H9 (cell line): ENCODE results near the gene NOCT. TPM values are rescaled to one million over a fixed set of nuclear protein-coding genes. Genes with fewer than 3 reads are reported as not detected.

Source experiments
- DNase-seq: peaks from one replicate; pipeline ENCODE4 v3.0.0-alpha.2; 2017
- H2AFZ ChIP-seq: one replicate; pipeline ENCODE4 v1.6.1; 2013; ENCODE audit warnings: mild to moderate bottlenecking, low read length, control low read depth, moderate library complexity
- H2AK5ac ChIP-seq: 2 replicates; pipeline ENCODE4 v1.6.1; 2013; ENCODE audit warnings: low read length, control low read depth, mixed read lengths; ENCODE audit not compliant: insufficient read length
- H2BK120ac ChIP-seq: one replicate; pipeline ENCODE4 v1.6.1; 2013; ENCODE audit warnings: low read depth, mild to moderate bottlenecking, low read length, control low read depth, inconsistent platforms; ENCODE audit not compliant: poor library complexity, severe bottlenecking
- H2BK12ac ChIP-seq: 2 replicates; pipeline ENCODE4 v1.6.1; 2013; ENCODE audit warnings: low read length, control low read depth, mixed read lengths, low read depth; ENCODE audit not compliant: insufficient read length
- H2BK15ac ChIP-seq: 2 replicates; pipeline ENCODE4 v1.6.1; 2013; ENCODE audit warnings: low read depth, low read length, control low read depth
- H2BK20ac ChIP-seq: one replicate; pipeline ENCODE4 v1.6.1; 2013; ENCODE audit warnings: low read depth, mild to moderate bottlenecking, low read length, control low read depth, inconsistent platforms; ENCODE audit not compliant: poor library complexity, severe bottlenecking
- H2BK5ac ChIP-seq: 2 replicates; pipeline ENCODE4 v1.6.1; 2013; ENCODE audit warnings: low read length, control low read depth, mixed read lengths; ENCODE audit not compliant: insufficient read length
- H3K14ac ChIP-seq: 2 replicates; pipeline ENCODE4 v1.6.1; 2013; ENCODE audit warnings: low read length, control low read depth; ENCODE audit not compliant: insufficient read depth
- H3K18ac ChIP-seq: 2 replicates; pipeline ENCODE4 v1.6.1; 2013; ENCODE audit warnings: low read depth, mild to moderate bottlenecking, mixed read lengths, low read length, control low read depth; ENCODE audit not compliant: insufficient read length
- H3K23ac ChIP-seq: 2 replicates; pipeline ENCODE4 v1.6.1; 2013; ENCODE audit warnings: low read length, control low read depth, mixed read lengths, low read depth; ENCODE audit not compliant: insufficient read length
- H3K23me2 ChIP-seq: 2 replicates; pipeline ENCODE4 v1.6.1; 2013; ENCODE audit warnings: low read depth, mild to moderate bottlenecking, mixed read lengths, low read length, control low read depth; ENCODE audit not compliant: insufficient read length, poor library complexity, severe bottlenecking
- H3K27ac ChIP-seq: 2 replicates; pipeline ENCODE4 v1.5.1; 2013; ENCODE audit warnings: low read length, control low read depth, mixed read lengths, low read depth; ENCODE audit not compliant: insufficient read length
- H3K27me3 ChIP-seq: 2 replicates; pipeline ENCODE4 v1.6.1; 2013; ENCODE audit warnings: low read length, control low read depth, inconsistent platforms; ENCODE audit not compliant: insufficient read depth
- H3K4ac ChIP-seq: 2 replicates; pipeline ENCODE4 v1.6.1; 2013; ENCODE audit warnings: low read depth, mild to moderate bottlenecking, control low read depth, inconsistent platforms, low read length, moderate library complexity
- H3K4me1 ChIP-seq: 2 replicates; pipeline ENCODE4 v1.6.1; 2013; ENCODE audit warnings: low read length, control low read depth, inconsistent platforms; ENCODE audit not compliant: insufficient read depth
- H3K4me2 ChIP-seq: 2 replicates; pipeline ENCODE4 v1.6.1; 2013; ENCODE audit warnings: low read length, control low read depth, mixed read lengths; ENCODE audit not compliant: insufficient read length, insufficient read depth
- H3K56ac ChIP-seq: 2 replicates; pipeline ENCODE4 v1.6.1; 2013; ENCODE audit warnings: low read depth, mild to moderate bottlenecking, mixed read lengths, low read length, control low read depth; ENCODE audit not compliant: insufficient read length
- H3K79me1 ChIP-seq: 2 replicates; pipeline ENCODE4 v1.6.1; 2013; ENCODE audit warnings: low read depth, mild to moderate bottlenecking, moderate library complexity, low read length, control low read depth, inconsistent platforms; ENCODE audit not compliant: insufficient read depth, poor library complexity, severe bottlenecking
- H3K79me2 ChIP-seq: 2 replicates; pipeline ENCODE4 v1.6.1; 2013; ENCODE audit warnings: low read length, control low read depth, inconsistent platforms; ENCODE audit not compliant: insufficient read depth
- H3K9ac ChIP-seq: 2 replicates; pipeline ENCODE4 v1.6.1; 2013; ENCODE audit warnings: low read length, control low read depth, mixed read lengths; ENCODE audit not compliant: insufficient read length; ENCODE audit errors: extremely low read depth
- H3K9me3 ChIP-seq: one replicate; pipeline ENCODE4 v1.6.1; 2013; ENCODE audit warnings: low read depth, low read length, inconsistent platforms; ENCODE audit not compliant: control insufficient read depth
- H3T11ph ChIP-seq: one replicate; pipeline ENCODE4 v1.6.1; 2013; ENCODE audit warnings: mild to moderate bottlenecking, low read length, control low read depth, inconsistent platforms
- H4K20me1 ChIP-seq: one replicate; pipeline ENCODE4 v1.6.1; 2013; ENCODE audit not compliant: control insufficient read depth, insufficient read length, insufficient read depth
- H4K5ac ChIP-seq: 2 replicates; pipeline ENCODE4 v1.6.1; 2013; ENCODE audit warnings: low read depth, mild to moderate bottlenecking, mixed read lengths, low read length, control low read depth; ENCODE audit not compliant: insufficient read length
- H4K8ac ChIP-seq: replicated peaks from 2 replicates; pipeline ENCODE4 v1.6.1; 2013; ENCODE audit warnings: low read length, control low read depth, mixed read lengths, low read depth; ENCODE audit not compliant: insufficient read length
- H4K91ac ChIP-seq: 2 replicates; pipeline ENCODE4 v1.6.1; 2013; ENCODE audit warnings: low read depth, mild to moderate bottlenecking, moderate library complexity, mixed read lengths, low read length, control low read depth; ENCODE audit not compliant: insufficient read length
- H3K27ac Mint-ChIP-seq, 3 experiments: 2 replicates in 2 of 3; 3 replicates in 1 of 3; pipeline ENCODE4 v1.8.0; 2020 to 2021; ENCODE audit warnings: mixed read lengths in 3 of 3, mild to moderate bottlenecking in 1 of 3, moderate library complexity in 1 of 3
- H3K27me3 Mint-ChIP-seq: 2 replicates; pipeline ENCODE4 v1.8.0; 2021; ENCODE audit warnings: low read depth, mild to moderate bottlenecking, moderate library complexity, mixed read lengths
- H3K36me3 Mint-ChIP-seq, 3 experiments: 2 replicates in 2 of 3; 3 replicates in 1 of 3; pipeline ENCODE4 v1.8.0; 2020 to 2021; ENCODE audit warnings: low read depth in 3 of 3, mixed read lengths in 3 of 3; ENCODE audit not compliant: insufficient read depth in 1 of 3
- H3K4me1 Mint-ChIP-seq, 2 experiments: 2 replicates each; pipeline ENCODE4 v1.8.0; 2020; ENCODE audit warnings: mixed read lengths in 2 of 2
- H3K4me3 Mint-ChIP-seq, 2 experiments: 2 replicates in 1 of 2; 3 replicates in 1 of 2; pipeline ENCODE4 v1.8.0; 2020 to 2021; ENCODE audit warnings: mild to moderate bottlenecking in 2 of 2, mixed read lengths in 2 of 2, moderate library complexity in 1 of 2
- H3K9me3 Mint-ChIP-seq, 2 experiments: 2 replicates in 1 of 2; 3 replicates in 1 of 2; pipeline ENCODE4 v1.8.0; 2020; ENCODE audit warnings: mild to moderate bottlenecking in 2 of 2, mixed read lengths in 2 of 2, moderate library complexity in 1 of 2
- WGBS: extraction: QIAGEN DNeasy Blood & Tissue Kit; methylation state at CpG from one replicate; pipeline ENCODE4 v1.1.7; 2013; ENCODE audit warnings: missing lambda C conversion rate, low lambda C conversion rate, mixed read lengths; ENCODE audit not compliant: insufficient read length; ENCODE audit errors: extremely low coverage; 5-methylcytosine and 5-hydroxymethylcytosine counted together
- total RNA-seq: library from RNA; stranded (reverse); gene quantifications from 2 replicates; pipeline ENCODE4 v1.2.1, GENCODE V29; 2021
- TF ChIP-seq, protein P1 (sequence below): fragments of 200-600 bp; sonication (generic); conservative IDR thresholded peaks from 3 replicates; pipeline ENCODE4 v1.8.0; 2021; ENCODE audit warnings: antibody characterized with exemption, mild to moderate bottlenecking

NOCT gene
- total RNA-seq, 1 experiment from 2014 or later, result 37.3 TPM

GRCh38 chr4:139092271-139092670, 76.7 kb downstream of the NOCT start:
- no peak overlapping the region for H3K56ac ChIP-seq
- no peaks in the 10 kb centered on the region; the same call in 1 of the 2 replicates for H3K79me2 ChIP-seq
- no peak overlapping the region for H3K4me3 Mint-ChIP-seq
- H3K36me3 Mint-ChIP-seq, result peaks cover 1 to 17% (median 4%) of the 10 kb centered on the region in 3 experiments; a peak in 4 of 7 replicates
- no peak overlapping the region for H3K9ac ChIP-seq
- no peaks in the 10 kb centered on the region for H3K9me3 Mint-ChIP-seq
- no peaks in the 10 kb centered on the region; the same call in 1 of the 2 replicates for H3K27me3 Mint-ChIP-seq
- no peak overlapping the region for H3K14ac ChIP-seq
- no peak overlapping the region for H3K18ac ChIP-seq
- no peak overlapping the region for H2AFZ ChIP-seq
- no peaks in the 10 kb centered on the region for H3K23me2 ChIP-seq
- no peak overlapping the region for H2BK5ac ChIP-seq
- no peak overlapping the region for H3K4me2 ChIP-seq
- H2BK12ac ChIP-seq, result no peak overlapping the region
- H3K23ac ChIP-seq, result no peak overlapping the region
- H3K27ac ChIP-seq, result no peak overlapping the region
- H2BK15ac ChIP-seq, result no peak overlapping the region
- no peak overlapping the region for H2AK5ac ChIP-seq
- no peak overlapping the region for H3T11ph ChIP-seq
- H3K4me1 ChIP-seq, result no peaks in the 10 kb centered on the region
- H4K91ac ChIP-seq, result no peak overlapping the region
- H3K27ac Mint-ChIP-seq, result no peak overlapping the region
- H3K4ac ChIP-seq, result no peak overlapping the region
- no peaks in the 10 kb centered on the region for H3K27me3 ChIP-seq
- H3K4me1 Mint-ChIP-seq, result no peaks in the 10 kb centered on the region
- H3K9me3 ChIP-seq, result no peaks in the 10 kb centered on the region
- H4K8ac ChIP-seq, result no peak overlapping the region
- H3K79me1 ChIP-seq, result no peaks in the 10 kb centered on the region
- no CpG with 5 or more reads among the region's 12 CpGs for WGBS
- H4K5ac ChIP-seq, result no peak overlapping the region
- no peaks in the 10 kb centered on the region for H4K20me1 ChIP-seq
- TF ChIP-seq, protein P1, sequence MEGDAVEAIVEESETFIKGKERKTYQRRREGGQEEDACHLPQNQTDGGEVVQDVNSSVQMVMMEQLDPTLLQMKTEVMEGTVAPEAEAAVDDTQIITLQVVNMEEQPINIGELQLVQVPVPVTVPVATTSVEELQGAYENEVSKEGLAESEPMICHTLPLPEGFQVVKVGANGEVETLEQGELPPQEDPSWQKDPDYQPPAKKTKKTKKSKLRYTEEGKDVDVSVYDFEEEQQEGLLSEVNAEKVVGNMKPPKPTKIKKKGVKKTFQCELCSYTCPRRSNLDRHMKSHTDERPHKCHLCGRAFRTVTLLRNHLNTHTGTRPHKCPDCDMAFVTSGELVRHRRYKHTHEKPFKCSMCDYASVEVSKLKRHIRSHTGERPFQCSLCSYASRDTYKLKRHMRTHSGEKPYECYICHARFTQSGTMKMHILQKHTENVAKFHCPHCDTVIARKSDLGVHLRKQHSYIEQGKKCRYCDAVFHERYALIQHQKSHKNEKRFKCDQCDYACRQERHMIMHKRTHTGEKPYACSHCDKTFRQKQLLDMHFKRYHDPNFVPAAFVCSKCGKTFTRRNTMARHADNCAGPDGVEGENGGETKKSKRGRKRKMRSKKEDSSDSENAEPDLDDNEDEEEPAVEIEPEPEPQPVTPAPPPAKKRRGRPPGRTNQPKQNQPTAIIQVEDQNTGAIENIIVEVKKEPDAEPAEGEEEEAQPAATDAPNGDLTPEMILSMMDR, result no peak
- DNase-seq, result no peak
- no peak overlapping the region for H2BK120ac ChIP-seq
- H2BK20ac ChIP-seq, result no peak overlapping the region

Other genes starting within 250 kb of the NOCT start
- gene ELF2, start 161.4 kb downstream of the NOCT start, total RNA-seq, result 47.0 and 49.6 TPM in 2 replicates